Stimulated activated CD4-positive, alpha-beta T cell treated with anti-CD3 and anti-CD28 coated beads, Interleukin-1b, Interleukin-23, amount 100 ng/mL, for 24 hours (primary cell): ENCODE measurements around the gene FCGR1A.
"Not testable (repeated sequence)": the region's sequence is repeated elsewhere in the genome, so short reads cannot be mapped to it uniquely, and the experiment has no call there.

Experiments used
- DNase-seq, 4 experiments: peaks; one replicate each; pipeline ENCODE4 v3.0.0-alpha.2; 2020; ENCODE audit warnings: low read depth in 4 of 4, low spot score in 1 of 4

FCGR1A gene

GRCh38 chr1:149832316-149833126 is 50.0 kb downstream of the FCGR1A start:
- not testable (repeated sequence) for DNase-seq

- DNase-seq: not testable (repeated sequence)
Measured at GRCh38 chr1:149833144-149833543, 50.6 kb downstream of the FCGR1A start.

GRCh38 chr1:149841149-149841548 is 58.7 kb downstream of the FCGR1A start:
- not testable (repeated sequence) for DNase-seq
